Esophagus muscularis mucosa (tissue), 4 donors: ENCODE data around the gene ATF5.

ENCODE experiments used
- CTCF ChIP-seq, 3 experiments: fragments of 200-600 bp in 2 of 3; fragments of 450-650 bp in 1 of 3; sonication (generic) in 2 of 3; IDR thresholded peaks; one replicate each; pipeline ENCODE4 v1.5.1; 2017 to 2019; ENCODE audit warnings: antibody characterized with exemption in 3 of 3, mild to moderate bottlenecking in 2 of 3, moderate library complexity in 1 of 3
- EP300 ChIP-seq: sonication (generic); formaldehyde crosslinking; IDR thresholded peaks from one replicate; pipeline ENCODE4 v1.6.1; 2017; ENCODE audit warnings: antibody characterized with exemption
- POLR2A ChIP-seq: fragments of 450-650 bp; IDR thresholded peaks from one replicate; pipeline ENCODE4 v1.6.1; 2017; ENCODE audit warnings: antibody characterized with exemption, moderate library complexity, mild to moderate bottlenecking, low read depth
- POLR2AphosphoS5 ChIP-seq, 2 donors: sonication (generic); formaldehyde crosslinking; IDR thresholded peaks; one replicate each; pipeline ENCODE4 v1.6.1; 2017; ENCODE audit warnings: antibody characterized with exemption in 2 of 2

GRCh38 chr19:49889038-49889686, 39.8 kb upstream of the ATF5 start:
- TF ChIP-seq POLR2A: no peak
- TF ChIP-seq CTCF (IDR thresholded peaks at IDR 0.05): no peak
- TF ChIP-seq EP300: no peak
- no peak for TF ChIP-seq POLR2AphosphoS5 (IDR thresholded peaks at IDR 0.05)
